GM11168 (cell line): ENCODE measurements around the gene SLC23A1.

Source experiments
- in situ Hi-C: fragments of 300-500 bp; cut with MboI; formaldehyde crosslinking; loops from one replicate; pipeline ENCODE4 v1.12.0; 2022; ENCODE audit warnings: low sequenced_read_pairs; ENCODE audit not compliant: unreplicated experiment

SLC23A1 gene

GRCh38 chr5:139340051-139340450 lies 43.0 kb downstream of the SLC23A1 start:
- in situ Hi-C loops: loop anchor here (5.0 kb wide), 1 partner anchor 37 kb away; no protein-coding TSS in a partner anchor

- in situ Hi-C loops: no loop called here
Measured at GRCh38 chr5:139335811-139336210, 47.3 kb downstream of the SLC23A1 start.
